HepG2 (cell line): ENCODE data around the gene EIF4E. TPM values are rescaled to one million over a fixed set of nuclear protein-coding genes. Genes with fewer than 3 reads are reported as not detected.
A peak's percentile ranks its signal among the peaks of the same experiment; 100 is the strongest.

ENCODE experiments used
- ATAC-seq: fragments of 200-7000 bp; cut with Tn5 transposase; 3 replicates; pipeline ENCODE4 v1.9.1; 2020; ENCODE audit warnings: mild to moderate bottlenecking, moderate library complexity
- BruUV-seq: library from RNA; stranded (reverse); fragments of 400-500 nt; replicated peaks from 2 replicates; lab custom pipeline; 2021; lab: Mats Ljungman, UMichigan
- CTCF ChIA-PET: fragments of 300-600 bp; formaldehyde crosslinking; extraction: SDS; loops from one replicate; lab custom pipeline; 2021; ENCODE audit warnings: low total read pairs, inconsistent platforms, low intra/inter-chr PET ratio; lab: Yijun Ruan, JAX
- POLR2A ChIA-PET: fragments of 350-600 bp; sonication (Branson Sonifier 250); formaldehyde crosslinking; loops from one replicate; lab custom pipeline; 2020; ENCODE audit warnings: antibody characterized with exemption, inconsistent platforms; lab: Yijun Ruan, JAX
- DNase-seq: peaks from one replicate; pipeline ENCODE4 v3.0.0-alpha.2; 2015; ENCODE audit warnings: low spot score
- FAIRE-seq: peaks from 3 replicates; lab custom pipeline; 2011; peaks lifted over from hg19 to GRCh38; lab: Jason Lieb, UNC
- H2AFZ ChIP-seq: one replicate; pipeline ENCODE4 v1.6.1; 2011; ENCODE audit warnings: low read length, inconsistent platforms
- H3K27ac ChIP-seq: fragments of 300-600 bp; 3 replicates; pipeline ENCODE4 v1.8.0; 2011; ENCODE audit warnings: mixed run types, mild to moderate bottlenecking, mixed read lengths, low read length, inconsistent platforms; ENCODE audit not compliant: insufficient read depth; ENCODE audit errors: extremely low read length
- H3K27me3 ChIP-seq, 2 experiments: fragments of 200-600 bp in 1 of 2; 2 replicates in 1 of 2; 3 replicates in 1 of 2; pipeline versions ENCODE4 v1.6.0 to v1.8.0; 2011; ENCODE audit warnings: low read length in 2 of 2, mild to moderate bottlenecking in 2 of 2, moderate library complexity in 2 of 2, inconsistent platforms in 1 of 2; ENCODE audit not compliant: insufficient read depth in 2 of 2, control insufficient read depth in 1 of 2
- H3K36me3 ChIP-seq, 2 experiments: fragments of 200-600 bp in 1 of 2; replicated peaks in 1 of 2; 2 replicates in 1 of 2; 3 replicates in 1 of 2; pipeline versions ENCODE4 v1.5.1 to v1.8.0; 2011; ENCODE audit warnings: low read length in 2 of 2, inconsistent platforms in 1 of 2; ENCODE audit not compliant: insufficient read depth in 2 of 2, control insufficient read depth in 1 of 2
- H3K4me1 ChIP-seq: 2 replicates; pipeline ENCODE4 v1.5.1; 2012; ENCODE audit warnings: low read length, inconsistent platforms; ENCODE audit not compliant: insufficient read depth
- H3K4me2 ChIP-seq: 2 replicates; pipeline ENCODE4 v1.6.0; 2011; ENCODE audit warnings: low read depth, low read length, inconsistent platforms
- H3K4me3 ChIP-seq, 3 experiments: fragments of 200-600 bp in 1 of 3; sonication (generic), shearing (Covaris generic) in 1 of 3; replicated peaks in 1 of 3; 2 replicates each; pipeline ENCODE4 v1.5.1; 2011 to 2016; ENCODE audit warnings: low read length in 3 of 3, inconsistent platforms in 2 of 3, low read depth in 2 of 3, mild to moderate bottlenecking in 2 of 3, control low read depth in 1 of 3, mixed read lengths in 1 of 3; ENCODE audit not compliant: insufficient read depth in 1 of 3
- H3K79me2 ChIP-seq: one replicate; pipeline ENCODE4 v1.6.1; 2011; ENCODE audit warnings: low read length, inconsistent platforms; ENCODE audit not compliant: insufficient read depth
- H3K9ac ChIP-seq: 2 replicates; pipeline ENCODE4 v1.6.0; 2011; ENCODE audit warnings: mild to moderate bottlenecking, low read depth, low read length, inconsistent platforms; ENCODE audit not compliant: insufficient read depth
- H3K9me3 ChIP-seq: 2 replicates; pipeline ENCODE4 v1.5.1; 2012; ENCODE audit warnings: mild to moderate bottlenecking, low read length
- H4K20me1 ChIP-seq: 2 replicates; pipeline ENCODE4 v1.6.0; 2011; ENCODE audit warnings: inconsistent platforms, mild to moderate bottlenecking, low read length, moderate library complexity; ENCODE audit not compliant: insufficient read depth
- HIVEP1 ChIP-seq: sonication (generic); formaldehyde crosslinking; IDR thresholded peaks from 2 replicates; pipeline ENCODE4 v1.4.0; 2020; ENCODE audit warnings: mild to moderate bottlenecking, missing genetic modification reagents
- JUND ChIP-seq: sonication (generic); formaldehyde crosslinking; IDR thresholded peaks from 2 replicates; pipeline ENCODE4 v1.8.0; 2022; ENCODE audit warnings: mild to moderate bottlenecking, missing genetic modification reagents
- MBNL3 ChIP-seq: fragments of 250-450 bp; sonication (Bioruptor Pico); conservative IDR thresholded peaks from 2 replicates; pipeline ENCODE4 v1.8.0; 2022; ENCODE audit warnings: mild to moderate bottlenecking, inconsistent platforms
- MXD1 ChIP-seq: sonication (generic); formaldehyde crosslinking; IDR thresholded peaks from 2 replicates; pipeline ENCODE4 v1.4.0; 2020; ENCODE audit warnings: mild to moderate bottlenecking, missing genetic modification reagents
- POLR2G ChIP-seq: fragments of 200-400 bp; formaldehyde crosslinking; IDR thresholded peaks from 2 replicates; pipeline ENCODE4 v1.6.1; 2018; ENCODE audit warnings: mild to moderate bottlenecking, low read depth, low read length, moderate library complexity
- TCF7L2 ChIP-seq: IDR thresholded peaks from 2 replicates; pipeline ENCODE4 v1.6.1; 2011; ENCODE audit warnings: mild to moderate bottlenecking, low read depth, low read length, moderate library complexity
- TGIF2 ChIP-seq: IDR thresholded peaks from 2 replicates; pipeline ENCODE4 v1.6.1; 2016; ENCODE audit warnings: control low read depth, missing compliant biosample characterization
- YEATS4 ChIP-seq: sonication (generic); formaldehyde crosslinking; IDR thresholded peaks from 2 replicates; pipeline ENCODE4 v1.4.0; 2020; ENCODE audit warnings: missing genetic modification reagents, borderline replicate concordance
- ZBTB46 ChIP-seq: sonication (generic); formaldehyde crosslinking; IDR thresholded peaks from 2 replicates; pipeline ENCODE4 v1.4.0; 2020; ENCODE audit warnings: mild to moderate bottlenecking, missing genetic modification reagents, borderline replicate concordance
- ZNF556 ChIP-seq: sonication (generic); formaldehyde crosslinking; IDR thresholded peaks from 2 replicates; pipeline ENCODE4 v1.4.0; 2020; ENCODE audit warnings: mild to moderate bottlenecking, missing genetic modification reagents, borderline replicate concordance
- ZNF576 ChIP-seq: sonication (generic); formaldehyde crosslinking; IDR thresholded peaks from 2 replicates; pipeline ENCODE4 v1.4.0; 2020; ENCODE audit warnings: mild to moderate bottlenecking, missing genetic modification reagents
- ZNF609 ChIP-seq: sonication (generic); formaldehyde crosslinking; IDR thresholded peaks from 2 replicates; pipeline ENCODE4 v1.4.0; 2020; ENCODE audit warnings: mild to moderate bottlenecking, missing genetic modification reagents, borderline replicate concordance
- ZSCAN12 ChIP-seq: sonication (generic); formaldehyde crosslinking; IDR thresholded peaks from 2 replicates; pipeline ENCODE4 v1.9.0; 2021; ENCODE audit warnings: mild to moderate bottlenecking, missing genetic modification reagents
- WGBS: methylation state at CpG from one replicate; pipeline ENCODE4 v1.1.6; 2017; ENCODE audit warnings: low lambda C conversion rate; 5-methylcytosine and 5-hydroxymethylcytosine counted together
- in situ Hi-C: cut with HindIII; loops from 2 replicates; pipeline ENCODE4 v1.10.0; 2017; ENCODE audit warnings: low pct_unique_long_range_greater_than_20kb; ENCODE audit not compliant: extremely low pct_ligation_motif_present
- intact Hi-C: fragments of 100-400 bp; cut with micrococcal nuclease; formaldehyde crosslinking; loops from one replicate; pipeline ENCODE4 v1.10.0; 2022; ENCODE audit not compliant: unreplicated experiment
- polyA plus RNA-seq, 8 experiments: library from polyadenylated mRNA; depleted of rRNA in 3 of 8; stranded (reverse) in 7 of 8; unstranded in 1 of 8; fragments of >200 nt; fragmentation: Illumina TruSeq in 4 of 8; extraction: Trizol in 4 of 8; gene quantifications; 2 replicates each; pipeline versions ENCODE4 v1.2.1 to v1.2.3, GENCODE V29; 2011 to 2016; ENCODE audit warnings: low read depth in 4 of 8, missing spikeins in 1 of 8, mixed read lengths in 1 of 8; ENCODE audit not compliant: insufficient read depth in 1 of 8
- total RNA-seq, 5 experiments: library from RNA; depleted of rRNA; stranded (reverse); fragments of >200 nt; fragmentation: Illumina TruSeq; extraction: Trizol; gene quantifications; 2 replicates each; pipeline ENCODE4 v1.2.3, GENCODE V29; 2016; ENCODE audit warnings: low read depth in 1 of 5

EIF4E gene
- total and polyA plus RNA-seq, 2 of the 13 experiments (the other 11 are each of a cell fraction or from before 2014, with no cell fraction given) = 50.8 to 194 TPM

GRCh38 chr4:98929341-98930267, 671 bp upstream of the EIF4E start (continued):
- TF ChIP-seq ZBTB46 (no peak), YEATS4 (CRISPR knock-in tag) (0 out of 2 replicates have a peak, but pooled peaks have one; percentile 15), POLR2G (peak; percentile 77)
- TF ChIP-seq, all 625 proteins: peak for 118

- Histone ChIP-seq H3K4me2 (peak overlapping the region; percentile 92), H3K79me2 (peaks cover 54% of the 10 kb centered on the region), H3K4me1 (peaks cover 30% of the 10 kb centered on the region), H3K36me3 (0 out of 5 replicates have a peak, but pooled peaks cover 2 to 5% of the 10 kb centered on the region in 2 experiments), H3K9me3 (no peaks in the 10 kb centered on the region), H2AFZ (no peak overlapping the region), H3K4me3 (peak overlapping the region; percentile 82 to 99 (median 93)), H4K20me1 (peaks cover 29% of the 10 kb centered on the region), H3K27me3 (no peaks in the 10 kb centered on the region; a peak in 1 of 5 replicates), H3K27ac (peak overlapping the region; percentile 95), H3K9ac (peak overlapping the region; percentile 94)
- in situ Hi-C loops (no loop called here), intact Hi-C loops (loop anchor here (2.0 to 5.0 kb wide), 3 partner anchors 159 to 635 kb away; partner anchors contain the start of gene ADH5)
- BruUV-seq = no TSS peak
- peak; percentile 76 for DNase-seq
- WGBS = under 1% methylated on average over 24 of the region's 26 CpGs
- ATAC-seq = peak; percentile 85
- ChIA-PET POLR2A (interaction anchor here (0.8 to 3.4 kb wide), 8 partner anchors 10 to 667 kb away, joined by 3 to 31 read pairs (median 4); partner anchors contain the start of genes ADH4, ADH5, ADH6 and METAP1), CTCF (no interaction called here)
- FAIRE-seq = no peak
- TF ChIP-seq MBNL3 (no peak), HIVEP1 (no peak), TCF7L2 (no peak), ZSCAN12 (CRISPR knock-in tag) (no peak), ZNF556 (no peak), JUND (no peak), MXD1 (CRISPR knock-in tag) (no peak; the same call in 1 of the 2 replicates), ZNF576 (CRISPR knock-in tag) (no peak), ZNF609 (CRISPR knock-in tag) (no peak), TGIF2 (CRISPR knock-in tag) (peak; percentile 86)
These were observed 815 bp downstream of the EIF4E start for GRCh38 chr4:98928131-98928504.
